ENCODE measurements around the gene CRTC1. TPM values are rescaled to one million over a fixed set of nuclear protein-coding genes. Genes with fewer than 3 reads are reported as not detected.

The CRTC1 gene
- total RNA-seq, 1 experiment from 2014 or later = 12.3 TPM

GRCh38 chr19:18762125-18763023, 78.9 kb downstream of the CRTC1 start (continued):
- TF ChIP-seq ZNF532 (CRISPR knock-in tag; IDR thresholded peaks at IDR 0.05; ENCODE audit: borderline replicate concordance) (no peak), NR2C2 (CRISPR knock-in tag; IDR thresholded peaks at IDR 0.05) (no peak), ZNF317 (CRISPR knock-in tag; IDR thresholded peaks at IDR 0.05; ENCODE audit: borderline replicate concordance, low read depth) (no peak), ZBTB43 (CRISPR knock-in tag; IDR thresholded peaks at IDR 0.05) (no peak), ZNF416 (CRISPR knock-in tag; IDR thresholded peaks at IDR 0.05) (no peak), SMAD3 (CRISPR knock-in tag; IDR thresholded peaks at IDR 0.05; ENCODE audit: borderline replicate concordance) (no peak)

GRCh38 chr19:18763674-18764590, 80.5 kb downstream of the CRTC1 start:
- no peaks in the 10 kb centered on the region for H3K36me3 Mint-ChIP-seq
- ChIA-PET POLR2A (interaction anchor here (0.6 kb wide), 1 partner anchor 15 kb away, joined by 3 read pairs; no protein-coding TSS in a partner anchor), CTCF (interaction anchor here (1.0 to 2.2 kb wide), 5 partner anchors 8 to 294 kb away, joined by 3 to 8 read pairs (median 5); no protein-coding TSS in a partner anchor)
- DNase-seq (ENCODE audit: low spot score) (no peak), ATAC-seq (no peak)
- TF ChIP-seq IRF1 (CRISPR knock-in tag; IDR thresholded peaks at IDR 0.05) = no peak
- no peak for TF ChIP-seq ZNF138 (CRISPR knock-in tag; conservative IDR thresholded peaks at IDR 0.05)
- TF ChIP-seq IRF2 (CRISPR knock-in tag; IDR thresholded peaks at IDR 0.05; ENCODE audit: borderline replicate concordance, low read depth) = no peak
- TF ChIP-seq RORB (CRISPR knock-in tag; IDR thresholded peaks at IDR 0.05) = no peak
- no peak for TF ChIP-seq ZSCAN18 (CRISPR knock-in tag; IDR thresholded peaks at IDR 0.05)
- TF ChIP-seq CREM (CRISPR knock-in tag; IDR thresholded peaks at IDR 0.05) = no peak
- no peak for TF ChIP-seq ZNF263 (CRISPR knock-in tag; IDR thresholded peaks at IDR 0.05; ENCODE audit: low read depth)
- no peak for TF ChIP-seq ZBTB43 (CRISPR knock-in tag; IDR thresholded peaks at IDR 0.05)
- no peak for TF ChIP-seq SOX15 (CRISPR knock-in tag; IDR thresholded peaks at IDR 0.05)
- peaks cover 2% of the 10 kb centered on the region; the same call in 1 of the 2 replicates for H3K4me1 Mint-ChIP-seq
- no peaks in the 10 kb centered on the region for H3K9me3 Mint-ChIP-seq
- no peak overlapping the region for H3K27ac Mint-ChIP-seq
- no peak overlapping the region for H3K4me3 Mint-ChIP-seq
- H3K27me3 Mint-ChIP-seq (ENCODE audit: low read depth) = peaks cover 65% of the 10 kb centered on the region
